HepG2 (cell line): ENCODE measurements around the gene NOC2L. TPM values are rescaled to one million over a fixed set of nuclear protein-coding genes. Genes with fewer than 3 reads are reported as not detected.

Source experiments
- ATAC-seq: fragments of 200-7000 bp; cut with Tn5 transposase; 3 replicates; pipeline ENCODE4 v1.9.1; 2020; ENCODE audit warnings: mild to moderate bottlenecking, moderate library complexity
- BruUV-seq: library from RNA; stranded (reverse); fragments of 400-500 nt; replicated peaks from 2 replicates; lab custom pipeline; 2021; lab: Mats Ljungman, UMichigan
- CTCF ChIA-PET: fragments of 300-600 bp; formaldehyde crosslinking; extraction: SDS; loops from one replicate; lab custom pipeline; 2021; ENCODE audit warnings: low total read pairs, inconsistent platforms, low intra/inter-chr PET ratio; lab: Yijun Ruan, JAX
- POLR2A ChIA-PET: fragments of 350-600 bp; sonication (Branson Sonifier 250); formaldehyde crosslinking; loops from one replicate; lab custom pipeline; 2020; ENCODE audit warnings: antibody characterized with exemption, inconsistent platforms; lab: Yijun Ruan, JAX
- DNase-seq: peaks from one replicate; pipeline ENCODE4 v3.0.0-alpha.2; 2015; ENCODE audit warnings: low spot score
- FAIRE-seq: peaks from 3 replicates; lab custom pipeline; 2011; peaks lifted over from hg19 to GRCh38; lab: Jason Lieb, UNC
- H2AFZ ChIP-seq: one replicate; pipeline ENCODE4 v1.6.1; 2011; ENCODE audit warnings: low read length, inconsistent platforms
- H3K27ac ChIP-seq: fragments of 300-600 bp; 3 replicates; pipeline ENCODE4 v1.8.0; 2011; ENCODE audit warnings: mixed run types, mild to moderate bottlenecking, mixed read lengths, low read length, inconsistent platforms; ENCODE audit not compliant: insufficient read depth; ENCODE audit errors: extremely low read length
- H3K27me3 ChIP-seq, 2 experiments: fragments of 200-600 bp in 1 of 2; 2 replicates in 1 of 2; 3 replicates in 1 of 2; pipeline versions ENCODE4 v1.6.0 to v1.8.0; 2011; ENCODE audit warnings: low read length in 2 of 2, mild to moderate bottlenecking in 2 of 2, moderate library complexity in 2 of 2, inconsistent platforms in 1 of 2; ENCODE audit not compliant: insufficient read depth in 2 of 2, control insufficient read depth in 1 of 2
- H3K36me3 ChIP-seq, 2 experiments: fragments of 200-600 bp in 1 of 2; replicated peaks in 1 of 2; 2 replicates in 1 of 2; 3 replicates in 1 of 2; pipeline versions ENCODE4 v1.5.1 to v1.8.0; 2011; ENCODE audit warnings: low read length in 2 of 2, inconsistent platforms in 1 of 2; ENCODE audit not compliant: insufficient read depth in 2 of 2, control insufficient read depth in 1 of 2
- H3K4me1 ChIP-seq: 2 replicates; pipeline ENCODE4 v1.5.1; 2012; ENCODE audit warnings: low read length, inconsistent platforms; ENCODE audit not compliant: insufficient read depth
- H3K4me2 ChIP-seq: 2 replicates; pipeline ENCODE4 v1.6.0; 2011; ENCODE audit warnings: low read depth, low read length, inconsistent platforms
- H3K4me3 ChIP-seq, 3 experiments: fragments of 200-600 bp in 1 of 3; sonication (generic), shearing (Covaris generic) in 1 of 3; replicated peaks in 1 of 3; 2 replicates each; pipeline ENCODE4 v1.5.1; 2011 to 2016; ENCODE audit warnings: low read length in 3 of 3, inconsistent platforms in 2 of 3, low read depth in 2 of 3, mild to moderate bottlenecking in 2 of 3, control low read depth in 1 of 3, mixed read lengths in 1 of 3; ENCODE audit not compliant: insufficient read depth in 1 of 3
- H3K79me2 ChIP-seq: one replicate; pipeline ENCODE4 v1.6.1; 2011; ENCODE audit warnings: low read length, inconsistent platforms; ENCODE audit not compliant: insufficient read depth
- H3K9ac ChIP-seq: 2 replicates; pipeline ENCODE4 v1.6.0; 2011; ENCODE audit warnings: mild to moderate bottlenecking, low read depth, low read length, inconsistent platforms; ENCODE audit not compliant: insufficient read depth
- H3K9me3 ChIP-seq: 2 replicates; pipeline ENCODE4 v1.5.1; 2012; ENCODE audit warnings: mild to moderate bottlenecking, low read length
- H4K20me1 ChIP-seq: 2 replicates; pipeline ENCODE4 v1.6.0; 2011; ENCODE audit warnings: inconsistent platforms, mild to moderate bottlenecking, low read length, moderate library complexity; ENCODE audit not compliant: insufficient read depth
- ARNTL ChIP-seq: sonication (generic); formaldehyde crosslinking; IDR thresholded peaks from 2 replicates; pipeline ENCODE4 v1.4.0; 2020; ENCODE audit warnings: mild to moderate bottlenecking, missing genetic modification reagents
- EZH2 ChIP-seq: conservative IDR thresholded peaks from 2 replicates; pipeline ENCODE4 v1.6.1; 2012; ENCODE audit warnings: mild to moderate bottlenecking, low read depth, low read length, moderate library complexity
- FOXP1 ChIP-seq, 2 experiments: fragments of 450-650 bp in 1 of 2; IDR thresholded peaks; 2 replicates each; pipeline ENCODE4 v1.6.1; 2017 to 2018; ENCODE audit warnings: antibody characterized with exemption in 1 of 2
- GABPB1 ChIP-seq: IDR thresholded peaks from 2 replicates; pipeline ENCODE4 v1.6.1; 2016; ENCODE audit warnings: mild to moderate bottlenecking, missing genetic modification reagents, moderate library complexity, missing compliant biosample characterization
- PCBP1 ChIP-seq: fragments of 200-400 bp; formaldehyde crosslinking; IDR thresholded peaks from 2 replicates; pipeline ENCODE4 v1.6.1; 2017; ENCODE audit warnings: mild to moderate bottlenecking, low read depth, low read length, borderline replicate concordance
- ZNF687 ChIP-seq: sonication (generic); formaldehyde crosslinking; IDR thresholded peaks from 2 replicates; pipeline ENCODE4 v1.5.1; 2020; ENCODE audit warnings: mild to moderate bottlenecking, missing genetic modification reagents, moderate library complexity
- ZNF83 ChIP-seq: sonication (generic); formaldehyde crosslinking; IDR thresholded peaks from 2 replicates; pipeline ENCODE4 v1.4.0; 2020; ENCODE audit warnings: missing genetic modification reagents, mild to moderate bottlenecking, borderline replicate concordance
- WGBS: methylation state at CpG from one replicate; pipeline ENCODE4 v1.1.6; 2017; ENCODE audit warnings: low lambda C conversion rate; 5-methylcytosine and 5-hydroxymethylcytosine counted together
- in situ Hi-C: cut with HindIII; loops from 2 replicates; pipeline ENCODE4 v1.10.0; 2017; ENCODE audit warnings: low pct_unique_long_range_greater_than_20kb; ENCODE audit not compliant: extremely low pct_ligation_motif_present
- intact Hi-C: fragments of 100-400 bp; cut with micrococcal nuclease; formaldehyde crosslinking; loops from one replicate; pipeline ENCODE4 v1.10.0; 2022; ENCODE audit not compliant: unreplicated experiment
- polyA plus RNA-seq, 8 experiments: library from polyadenylated mRNA; depleted of rRNA in 3 of 8; stranded (reverse) in 7 of 8; unstranded in 1 of 8; fragments of >200 nt; fragmentation: Illumina TruSeq in 4 of 8; extraction: Trizol in 4 of 8; gene quantifications; 2 replicates each; pipeline versions ENCODE4 v1.2.1 to v1.2.3, GENCODE V29; 2011 to 2016; ENCODE audit warnings: low read depth in 4 of 8, missing spikeins in 1 of 8, mixed read lengths in 1 of 8; ENCODE audit not compliant: insufficient read depth in 1 of 8
- total RNA-seq, 5 experiments: library from RNA; depleted of rRNA; stranded (reverse); fragments of >200 nt; fragmentation: Illumina TruSeq; extraction: Trizol; gene quantifications; 2 replicates each; pipeline ENCODE4 v1.2.3, GENCODE V29; 2016; ENCODE audit warnings: low read depth in 1 of 5

NOC2L gene
- total and polyA plus RNA-seq, 2 of the 13 experiments (the other 11 are each of a cell fraction or from before 2014, with no cell fraction given), result 32.0 to 103 TPM

DNA sequence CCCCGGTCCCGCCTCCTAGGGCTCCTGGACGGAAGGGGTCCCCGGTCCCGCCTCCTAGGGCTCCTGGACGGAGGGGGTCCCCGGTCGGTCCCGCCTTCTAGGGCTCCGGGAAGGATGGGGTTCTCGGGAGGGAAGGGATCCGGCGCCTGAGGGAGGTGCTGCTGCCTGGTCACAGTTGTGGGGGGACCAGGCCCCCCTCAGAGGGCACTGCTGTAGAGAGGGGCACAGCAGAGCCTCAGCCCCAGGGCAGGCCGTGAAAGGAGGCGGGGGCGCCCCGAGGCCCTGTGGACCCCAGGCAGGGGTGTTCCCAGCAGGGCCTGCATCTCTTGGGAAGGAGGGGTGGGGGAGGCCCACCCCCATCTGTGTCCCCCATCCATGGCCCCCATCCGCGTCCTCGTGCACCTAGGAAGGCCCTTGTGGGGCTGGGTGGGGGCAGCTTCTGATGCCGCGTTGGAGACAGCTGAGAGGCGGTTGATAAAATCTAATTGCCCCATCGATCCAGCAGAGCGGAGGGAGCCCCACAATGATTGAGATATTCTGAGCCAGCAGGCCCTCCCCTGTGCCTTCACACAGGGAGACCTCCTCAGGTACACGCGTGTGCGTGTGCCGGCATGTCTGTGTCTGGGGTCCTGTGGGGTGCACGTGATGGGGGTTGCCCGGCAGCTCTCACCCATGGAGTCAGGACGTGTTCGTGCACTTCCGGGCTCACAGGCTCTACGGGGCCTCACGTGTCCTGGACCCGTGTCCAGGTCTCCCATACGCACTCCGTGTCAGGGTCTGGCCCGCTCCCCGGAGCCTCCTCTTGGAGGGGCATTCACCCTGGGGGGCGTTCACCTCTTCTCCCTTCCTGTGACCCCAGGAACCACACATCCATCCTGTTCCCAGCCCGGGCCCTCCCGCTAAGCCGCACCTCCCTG lies 22.4 kb downstream of the NOC2L start:
- no peak overlapping the region for H2AFZ ChIP-seq
- ChIA-PET POLR2A (no interaction called here), CTCF (interaction anchor here (1.2 kb wide), 1 partner anchor 32 kb away, joined by 4 read pairs; no protein-coding TSS in a partner anchor)
- H3K4me2 ChIP-seq, result no peak overlapping the region; the same call in 1 of the 2 replicates
- H3K27ac ChIP-seq, result no peak overlapping the region
- no peaks in the 10 kb centered on the region for H3K36me3 ChIP-seq
- H3K79me2 ChIP-seq, result no peaks in the 10 kb centered on the region
- H3K9me3 ChIP-seq, result no peaks in the 10 kb centered on the region
- H3K9ac ChIP-seq, result no peak overlapping the region
- H3K4me3 ChIP-seq, result no peak overlapping the region; a peak in 1 of 6 replicates
- peaks cover 32% of the 10 kb centered on the region for H3K4me1 ChIP-seq
- no peak for DNase-seq
- no peaks in the 10 kb centered on the region for H4K20me1 ChIP-seq
- peaks cover 31 to 82% of the 10 kb centered on the region in 2 experiments for H3K27me3 ChIP-seq
- intact Hi-C loops, result no loop called here
- WGBS, result 15% methylated on average over 12 of the region's 45 CpGs
- no TSS peak for BruUV-seq
- in situ Hi-C loops, result no loop called here
- FAIRE-seq, result no peak
- no peak for ATAC-seq
- TF ChIP-seq ARNTL (0 out of 2 replicates have a peak, but pooled peaks have one; percentile 41), PCBP1 (0 out of 2 replicates have a peak, but pooled peaks have one; percentile 14), EZH2 (0 out of 2 replicates have a peak, but pooled peaks have one; percentile 7), FOXP1 (IDR thresholded peaks at IDR 0.05) (no peak), FOXP1 (CRISPR knock-in tag; IDR thresholded peaks at IDR 0.05) (no peak), GABPB1 (CRISPR knock-in tag) (0 out of 2 replicates have a peak, but pooled peaks have one; percentile 16)

- Histone ChIP-seq H3K4me1 (peaks cover 25% of the 10 kb centered on the region), H3K4me3 (no peak overlapping the region), H3K27me3 (peaks cover 26 to 83% of the 10 kb centered on the region in 2 experiments), H3K79me2 (no peaks in the 10 kb centered on the region), H4K20me1 (no peaks in the 10 kb centered on the region)
- ATAC-seq (no peak), DNase-seq (no peak), FAIRE-seq (no peak)
- in situ Hi-C loops, result no loop called here
- CTCF ChIA-PET, result no interaction called here
- intact Hi-C loops, result no loop called here
- TF ChIP-seq ZNF83 (CRISPR knock-in tag) (no peak), ZNF687 (CRISPR knock-in tag) (0 out of 2 replicates have a peak, but pooled peaks have one; percentile 7)
- TF ChIP-seq, all 625 proteins: peak for 1
- no peak overlapping the region for H3K9ac ChIP-seq
- no peak overlapping the region for H2AFZ ChIP-seq
- WGBS, result 2% methylated on average over 13 of the region's 30 CpGs
- no peaks in the 10 kb centered on the region for H3K9me3 ChIP-seq
- H3K4me2 ChIP-seq, result no peak overlapping the region
- POLR2A ChIA-PET, result no interaction called here
- BruUV-seq, result no TSS peak
- H3K36me3 ChIP-seq, result no peaks in the 10 kb centered on the region
- no peak overlapping the region for H3K27ac ChIP-seq
These were observed 23.3 kb downstream of the NOC2L start for GRCh38 chr1:935751-936231.
